IPS-20b (cell line): ENCODE measurements around the gene GRM6.

ENCODE experiments used
- H3K27ac ChIP-seq: one replicate; pipeline ENCODE4 v1.5.1; 2013; ENCODE audit warnings: low read length
- H3K27me3 ChIP-seq: 2 replicates; pipeline ENCODE4 v1.6.1; 2013; ENCODE audit warnings: mild to moderate bottlenecking, low read length, inconsistent platforms; ENCODE audit not compliant: insufficient read depth
- H3K36me3 ChIP-seq: 2 replicates; pipeline ENCODE4 v1.6.1; 2013; ENCODE audit warnings: low read depth, mild to moderate bottlenecking, inconsistent platforms, low read length, moderate library complexity; ENCODE audit not compliant: insufficient read depth
- H3K4me1 ChIP-seq: 2 replicates; pipeline ENCODE4 v1.6.1; 2013; ENCODE audit warnings: mild to moderate bottlenecking, control low read depth, inconsistent platforms, low read length, moderate library complexity; ENCODE audit not compliant: insufficient read depth
- H3K4me3 ChIP-seq: 2 replicates; pipeline ENCODE4 v1.5.1; 2013; ENCODE audit warnings: mild to moderate bottlenecking, low read length, inconsistent platforms
- H3K9ac ChIP-seq: 2 replicates; pipeline ENCODE4 v1.6.1; 2013; ENCODE audit warnings: low read depth, mild to moderate bottlenecking, inconsistent platforms, low read length, moderate library complexity
- H3K9me3 ChIP-seq: 2 replicates; pipeline ENCODE4 v1.6.1; 2013; ENCODE audit warnings: mild to moderate bottlenecking, low read depth, low read length, inconsistent platforms; ENCODE audit not compliant: insufficient read depth

GRM6 gene

DNA sequence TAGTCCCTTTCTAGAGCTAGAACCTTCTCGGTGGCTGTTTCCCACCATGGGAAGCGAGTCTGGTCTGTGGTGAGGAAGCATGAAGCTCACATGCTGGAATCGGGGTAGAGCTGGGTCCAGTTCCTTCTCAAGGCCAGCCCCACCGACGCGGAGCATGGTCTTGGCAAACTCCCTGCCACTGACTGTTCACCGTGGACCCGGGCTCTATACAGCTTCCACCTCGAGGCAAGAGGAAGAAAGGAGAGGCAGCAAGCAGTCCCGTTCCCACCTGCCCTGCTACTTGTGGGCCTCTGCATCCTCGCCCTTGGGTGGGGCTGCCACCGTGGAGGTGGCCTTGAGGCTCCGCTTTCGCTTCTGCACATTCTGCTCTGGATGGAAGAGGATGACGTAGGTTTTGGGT lies 13.7 kb downstream of the GRM6 start:
- Histone ChIP-seq H3K9ac (no peak overlapping the region), H3K9me3 (peaks cover 93% of the 10 kb centered on the region), H3K27me3 (no peaks in the 10 kb centered on the region)

DNA sequence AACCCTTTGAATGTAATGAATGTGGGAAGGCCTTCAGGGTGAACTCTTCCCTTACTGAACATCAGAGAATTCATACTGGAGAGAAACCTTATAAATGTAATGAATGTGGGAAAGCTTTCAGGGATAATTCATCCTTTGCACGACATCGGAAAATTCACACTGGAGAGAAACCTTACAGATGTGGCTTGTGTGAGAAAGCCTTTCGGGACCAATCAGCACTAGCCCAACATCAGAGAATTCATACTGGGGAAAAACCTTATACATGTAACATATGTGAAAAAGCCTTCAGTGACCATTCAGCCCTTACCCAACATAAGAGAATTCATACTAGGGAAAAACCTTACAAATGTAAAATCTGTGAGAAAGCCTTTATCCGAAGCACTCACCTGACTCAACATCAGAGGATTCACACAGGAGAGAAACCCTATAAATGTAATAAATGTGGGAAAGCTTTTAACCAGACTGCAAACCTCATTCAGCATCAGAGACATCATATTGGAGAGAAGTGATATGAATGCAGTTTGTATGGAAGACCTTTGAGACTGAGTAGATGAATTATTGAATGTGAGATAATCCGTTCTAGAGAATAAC lies 29.6 kb downstream of the GRM6 start:
- no peak overlapping the region for H3K9ac ChIP-seq
- no peaks in the 10 kb centered on the region for H3K4me1 ChIP-seq
- no peaks in the 10 kb centered on the region for H3K36me3 ChIP-seq
- no peak overlapping the region for H3K27ac ChIP-seq
- H3K27me3 ChIP-seq, result no peaks in the 10 kb centered on the region
- H3K4me3 ChIP-seq, result no peak overlapping the region; the same call in 1 of the 2 replicates
- peaks cover 86% of the 10 kb centered on the region for H3K9me3 ChIP-seq

More for the DNA sequence above, 13.7 kb downstream of the GRM6 start:
- no peak overlapping the region for H3K27ac ChIP-seq
- H3K4me3 ChIP-seq, result no peak overlapping the region
- H3K4me1 ChIP-seq, result no peaks in the 10 kb centered on the region
- no peaks in the 10 kb centered on the region for H3K36me3 ChIP-seq

DNA sequence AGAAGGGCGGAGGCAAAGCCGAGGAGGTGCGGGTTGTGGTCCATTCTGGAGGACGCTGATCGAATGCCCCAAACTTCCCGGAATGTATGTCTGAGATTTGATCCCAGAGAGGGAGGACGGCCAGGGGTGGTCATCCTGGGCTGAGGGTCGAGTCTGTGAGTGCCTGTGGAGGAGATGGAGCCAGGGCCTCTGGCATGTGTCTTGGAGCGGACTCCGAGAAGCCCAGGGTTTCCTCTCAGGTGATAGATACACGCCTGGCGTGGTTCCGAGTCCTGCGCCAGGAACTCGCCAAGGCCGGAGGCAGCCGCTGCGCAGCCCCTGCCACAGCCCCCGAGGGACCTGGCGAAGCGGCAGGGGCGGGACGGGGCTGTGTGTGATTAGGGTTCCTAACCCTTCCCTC lies 53.8 kb downstream of the GRM6 start:
- Histone ChIP-seq H3K4me3 (no peak overlapping the region; the same call in 1 of the 2 replicates), H3K4me1 (no peaks in the 10 kb centered on the region), H3K36me3 (no peaks in the 10 kb centered on the region), H3K9ac (no peak overlapping the region), H3K27me3 (no peaks in the 10 kb centered on the region), H3K9me3 (peaks cover 95% of the 10 kb centered on the region), H3K27ac (no peak overlapping the region)

DNA sequence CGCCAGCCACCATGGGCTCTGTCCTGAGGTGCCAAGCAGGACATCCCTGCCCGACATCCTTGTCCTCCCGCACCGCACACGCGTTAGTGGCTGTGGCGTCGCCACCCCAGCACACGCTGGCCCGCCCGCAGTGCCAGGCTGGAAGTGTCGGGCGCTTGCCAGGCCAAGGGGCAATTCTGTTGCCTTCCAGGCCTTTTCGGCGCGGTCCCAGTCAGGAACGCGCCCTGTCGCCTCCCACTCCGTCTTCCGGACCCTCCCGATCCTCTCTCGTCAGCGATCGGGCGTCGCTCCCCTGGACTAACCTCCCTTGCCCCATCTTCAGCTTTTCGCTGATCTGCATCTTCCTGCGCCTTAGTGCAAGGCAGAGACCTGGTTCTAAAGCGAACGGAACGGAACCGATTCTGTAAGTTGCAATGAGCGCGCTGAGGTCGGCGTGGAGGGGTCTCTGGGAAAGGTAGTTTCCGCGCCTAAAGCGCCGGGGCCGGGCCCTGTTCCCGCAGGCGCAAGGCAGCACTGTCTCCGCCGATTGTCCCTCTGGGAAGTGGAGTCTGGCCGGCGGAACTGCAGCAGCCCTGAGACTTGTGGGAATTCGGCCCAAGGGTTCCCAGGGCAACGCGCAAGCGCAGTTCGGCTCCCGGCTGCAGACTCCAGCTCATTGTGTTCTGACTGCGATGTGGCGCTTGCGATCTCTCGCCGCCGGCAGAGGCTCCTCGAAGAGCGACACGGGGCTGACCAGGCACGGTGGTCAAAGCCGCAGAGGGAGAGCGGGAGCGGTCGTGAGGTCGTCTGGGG lies 54.4 kb downstream of the GRM6 start, which contains the start of gene ZNF454:
TSS of gene ZNF454 (plus strand) at position 630 of the 792 bp plus-strand sequence. CDS start 1,594 bp downstream, outside the sequence.
- Histone ChIP-seq H3K27ac (no peak within 1 kb of the TSS), H3K9me3 (peaks cover 95% of the 10 kb centered on the region), H3K36me3 (no peaks in the 10 kb centered on the region), H3K9ac (no peak within 1 kb of the TSS), H3K27me3 (no peaks in the 10 kb centered on the region), H3K4me3 (no peak within 1 kb of the TSS; the same call in 1 of the 2 replicates), H3K4me1 (no peaks in the 10 kb centered on the region)

DNA sequence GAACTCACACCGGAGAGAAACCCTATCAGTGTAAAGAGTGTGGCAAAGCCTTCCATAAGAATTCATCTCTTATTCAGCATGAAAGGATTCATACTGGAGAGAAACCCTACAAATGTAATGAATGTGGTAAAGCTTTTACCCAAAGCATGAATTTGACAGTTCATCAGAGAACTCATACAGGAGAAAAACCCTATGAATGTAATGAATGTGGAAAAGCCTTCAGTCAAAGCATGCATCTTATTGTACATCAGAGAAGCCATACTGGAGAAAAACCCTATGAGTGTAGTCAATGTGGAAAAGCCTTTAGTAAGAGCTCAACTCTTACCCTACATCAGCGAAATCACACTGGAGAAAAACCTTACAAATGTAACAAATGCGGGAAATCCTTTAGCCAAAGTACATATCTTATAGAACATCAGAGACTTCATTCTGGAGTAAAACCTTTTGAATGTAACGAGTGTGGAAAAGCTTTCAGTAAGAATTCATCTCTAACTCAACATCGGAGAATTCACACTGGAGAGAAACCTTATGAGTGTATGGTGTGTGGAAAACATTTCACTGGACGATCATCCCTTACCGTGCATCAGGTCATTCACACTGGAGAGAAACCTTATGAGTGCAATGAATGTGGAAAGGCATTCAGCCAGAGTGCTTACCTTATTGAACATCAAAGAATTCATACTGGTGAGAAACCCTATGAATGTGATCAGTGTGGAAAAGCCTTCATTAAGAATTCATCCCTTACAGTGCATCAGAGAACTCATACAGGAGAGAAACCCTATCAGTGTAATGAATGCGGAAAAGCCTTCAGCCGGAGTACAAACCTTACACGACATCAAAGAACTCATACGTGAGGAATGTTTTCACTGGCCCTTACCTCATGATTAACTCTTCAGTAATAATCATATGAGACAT lies 63.0 kb downstream of the GRM6 start:
- H3K4me3 ChIP-seq, result no peak overlapping the region
- H3K9me3 ChIP-seq, result peaks cover 97% of the 10 kb centered on the region
- no peaks in the 10 kb centered on the region for H3K36me3 ChIP-seq
- H3K9ac ChIP-seq, result no peak overlapping the region
- H3K27ac ChIP-seq, result no peak overlapping the region
- no peaks in the 10 kb centered on the region for H3K27me3 ChIP-seq
- H3K4me1 ChIP-seq, result no peaks in the 10 kb centered on the region
